UCSD-AML1 (cell line): ENCODE measurements around the gene CYB5R2.
"Not testable (repeated sequence)": the region's sequence is repeated elsewhere in the genome, so short reads cannot be mapped to it uniquely, and the experiment has no call there.

ENCODE experiments used
- DNase-seq: peaks from one replicate; lab custom pipeline; 2025; ENCODE audit not compliant: unreplicated experiment; lab: John Stamatoyannopoulos, UW

CYB5R2 gene

GRCh38 chr11:7670641-7671040, 2.7 kb downstream of the CYB5R2 start:
- no peak for DNase-seq

GRCh38 chr11:7668911-7669310, 4.4 kb downstream of the CYB5R2 start:
- no peak for DNase-seq

GRCh38 chr11:7668464-7668863, 4.8 kb downstream of the CYB5R2 start:
- no peak for DNase-seq

GRCh38 chr11:7667460-7667859, 5.8 kb downstream of the CYB5R2 start:
- no peak for DNase-seq

DNA sequence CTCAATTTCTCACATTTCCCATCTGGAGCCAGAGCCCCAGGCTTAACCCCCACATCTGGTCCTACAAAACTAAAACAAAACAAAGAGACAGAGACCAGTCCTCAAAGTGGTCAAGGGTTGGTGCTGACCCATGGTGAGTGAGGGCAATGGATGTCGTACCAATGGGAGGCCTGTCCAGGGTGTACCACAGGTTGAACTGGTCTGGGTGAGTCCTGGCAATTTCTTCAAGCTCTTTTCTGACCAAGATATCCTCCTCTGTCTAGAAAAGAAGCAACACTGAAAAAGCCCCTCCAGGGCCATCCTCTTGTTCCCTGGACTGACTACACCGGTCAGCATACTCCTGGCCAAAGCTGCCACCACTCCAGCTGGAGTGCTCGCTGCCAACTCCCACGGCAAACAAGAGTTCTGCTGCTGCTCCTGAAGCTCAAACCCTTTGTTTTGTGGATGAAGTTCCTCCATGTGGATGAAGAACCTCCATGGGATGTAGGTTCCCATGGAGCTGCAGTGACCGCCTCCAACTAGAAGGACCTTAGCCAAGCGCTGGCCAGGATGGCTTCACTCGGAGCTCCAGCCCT, 6.9 kb downstream of the CYB5R2 start:
- DNase-seq = no peak

- peak; percentile 70 for DNase-seq
Observed at GRCh38 chr11:7665473-7666291, 7.6 kb downstream of the CYB5R2 start.

- DNase-seq = no peak
Observed at GRCh38 chr11:7664867-7665266, 8.4 kb downstream of the CYB5R2 start.

DNA sequence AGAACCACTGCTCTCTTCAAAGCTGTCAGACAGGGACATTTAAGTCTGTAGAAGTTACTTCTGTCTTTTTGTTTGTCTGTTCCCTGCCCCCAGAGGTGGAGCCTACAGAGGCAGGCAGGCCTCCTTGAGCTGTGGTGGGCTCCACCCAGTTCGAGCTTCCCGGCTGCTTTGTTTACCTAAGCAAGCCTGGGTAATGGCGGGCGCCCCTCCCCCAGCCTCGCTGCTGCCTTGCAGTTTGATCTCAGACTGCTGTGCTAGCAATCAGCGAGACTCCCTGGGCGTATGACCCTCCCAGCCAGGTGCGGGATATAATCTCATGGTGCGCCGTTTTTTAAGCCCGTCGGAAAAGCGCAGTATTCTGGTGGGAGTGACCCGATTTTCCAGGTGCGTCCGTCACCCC, 9.8 kb downstream of the CYB5R2 start:
- DNase-seq = not testable (repeated sequence)

- peak; percentile 29 for DNase-seq
Observed at GRCh38 chr11:7657306-7658025, 15.8 kb downstream of the CYB5R2 start.

DNA sequence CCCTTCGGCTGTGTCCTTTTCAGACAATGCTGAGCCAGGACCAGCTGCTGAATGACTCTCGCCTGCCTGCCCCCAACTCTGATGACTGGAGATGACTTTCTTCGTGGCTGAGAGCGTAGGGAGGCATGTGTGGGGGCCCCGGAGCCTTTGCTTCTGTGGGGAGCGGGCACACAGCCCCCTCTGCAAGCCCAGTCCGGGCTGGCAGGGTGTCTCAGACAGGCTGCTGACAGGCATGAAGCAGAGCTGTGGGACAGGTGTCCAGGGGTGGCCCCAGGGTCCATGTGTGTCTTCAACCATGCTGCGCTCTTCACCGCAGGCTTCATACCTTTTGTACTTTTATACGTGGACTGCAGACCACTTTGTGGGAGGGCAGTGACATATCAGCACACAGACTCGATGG, 16.6 kb downstream of the CYB5R2 start:
- DNase-seq = no peak

DNA sequence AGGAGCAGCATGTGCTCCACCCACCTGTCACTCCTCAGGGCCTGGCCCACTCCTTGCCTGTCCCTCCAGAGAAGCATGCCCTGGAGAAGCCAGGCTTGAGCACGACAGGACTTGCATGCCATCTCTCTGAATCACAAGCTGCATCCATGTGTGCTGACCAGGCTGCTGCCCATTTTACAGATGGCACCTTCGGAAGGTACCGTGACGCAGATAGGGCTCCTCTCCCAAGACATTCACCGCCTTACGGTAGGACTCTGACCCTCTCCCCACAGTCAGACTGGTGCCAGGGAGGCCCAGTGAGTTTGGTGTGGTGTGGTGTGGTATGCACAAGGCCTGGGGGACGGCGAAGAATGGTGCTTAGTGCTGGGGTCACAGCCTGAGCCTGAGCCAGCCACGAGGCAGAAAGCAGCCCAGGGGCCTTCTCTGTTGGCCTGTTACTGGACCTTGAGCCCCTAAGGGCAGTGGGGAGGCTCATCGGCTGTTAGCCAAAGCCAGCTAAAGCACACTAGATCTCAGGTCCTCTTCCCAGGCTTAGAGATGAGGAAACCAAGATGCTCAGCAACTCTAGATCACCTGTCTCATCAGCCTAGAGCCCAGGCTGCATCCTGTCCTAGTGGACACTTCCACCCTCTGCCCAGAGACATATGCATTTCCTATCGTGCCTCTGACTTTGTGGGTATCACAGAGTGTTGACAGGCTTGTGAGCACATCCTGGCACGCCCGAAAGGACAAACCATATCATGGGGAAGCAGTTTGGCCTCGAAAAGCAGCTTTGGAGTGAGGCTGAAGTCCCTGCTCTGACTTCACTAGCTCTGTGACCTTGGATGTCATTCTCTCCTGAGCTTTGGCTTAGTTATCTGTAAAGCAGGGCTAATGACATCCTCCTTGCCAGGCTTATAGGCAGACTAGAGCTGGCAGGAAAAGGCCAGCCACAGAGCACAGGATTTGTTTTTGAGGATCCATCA, 17.8 kb downstream of the CYB5R2 start:
- DNase-seq = no peak

GRCh38 chr11:7654195-7654705, 19.1 kb downstream of the CYB5R2 start:
- no peak for DNase-seq

- no peak for DNase-seq
Observed at GRCh38 chr11:7651700-7652099, 21.6 kb downstream of the CYB5R2 start.

DNA sequence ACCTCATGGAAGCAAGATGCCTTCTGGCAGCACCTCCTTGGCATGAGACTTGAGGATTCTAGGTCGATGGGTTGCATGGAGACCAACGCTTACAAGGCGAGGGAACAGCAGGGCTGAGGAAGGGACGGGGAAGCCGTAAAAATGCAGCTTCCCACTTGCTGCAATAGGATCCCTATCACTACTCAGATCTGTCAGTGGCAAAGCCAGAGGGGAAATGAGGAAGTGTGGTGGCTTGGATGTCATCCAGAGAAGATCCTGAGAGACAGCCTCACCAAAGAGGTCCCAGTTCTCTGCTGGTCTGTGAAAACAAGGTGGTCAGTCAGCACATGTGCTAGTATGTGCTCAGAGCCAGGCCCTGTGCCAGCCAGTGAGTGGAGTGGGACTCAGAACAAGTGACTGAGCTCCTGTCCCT, 22.2 kb downstream of the CYB5R2 start:
- no peak for DNase-seq

GRCh38 chr11:7648264-7648663, 25.0 kb downstream of the CYB5R2 start:
- no peak for DNase-seq

DNA sequence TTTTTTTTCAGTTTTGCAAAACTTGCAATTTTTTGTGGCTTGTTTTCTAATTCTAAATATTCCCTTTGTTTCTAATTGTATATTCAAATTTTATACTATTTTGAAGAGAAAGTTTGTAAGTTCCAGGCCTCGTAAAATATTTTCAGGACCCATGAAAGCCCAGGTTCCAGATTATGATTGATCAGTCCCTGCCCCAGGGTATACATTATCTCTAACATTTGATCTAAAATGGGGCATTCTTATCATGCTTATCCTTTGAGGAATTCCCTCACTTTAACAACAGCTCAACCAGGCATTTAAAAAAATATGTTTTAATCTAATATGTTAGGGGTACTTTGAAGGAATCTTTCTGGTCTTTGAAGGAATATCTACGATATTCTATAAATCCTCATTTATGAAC, 26.4 kb downstream of the CYB5R2 start:
- no peak for DNase-seq

DNA sequence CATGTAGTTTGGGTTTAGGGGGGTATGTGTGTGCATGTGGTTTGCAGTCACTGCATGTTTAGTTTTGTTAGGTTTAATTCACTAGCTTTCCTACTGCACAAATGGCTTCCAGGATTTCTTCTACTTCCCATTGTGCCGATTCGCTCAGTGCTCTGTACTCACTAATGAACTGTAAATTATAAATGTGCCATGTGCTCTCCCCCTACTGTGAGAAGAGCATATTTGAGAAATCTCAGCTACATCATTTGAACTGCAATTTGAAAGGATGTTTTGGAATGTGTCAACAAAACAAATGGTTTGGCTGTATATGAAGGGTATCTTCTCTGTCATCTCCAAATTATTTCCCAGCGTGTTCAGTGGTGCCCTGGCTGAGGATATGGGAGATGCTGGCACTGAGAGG, 28.1 kb downstream of the CYB5R2 start:
- DNase-seq = no peak

GRCh38 chr11:7643314-7643713, 30.0 kb downstream of the CYB5R2 start:
- no peak for DNase-seq

- DNase-seq = no peak
Observed at GRCh38 chr11:7642747-7643146, 30.6 kb downstream of the CYB5R2 start.

- DNase-seq = no peak
Observed at GRCh38 chr11:7640816-7641215, 32.5 kb downstream of the CYB5R2 start.

DNA sequence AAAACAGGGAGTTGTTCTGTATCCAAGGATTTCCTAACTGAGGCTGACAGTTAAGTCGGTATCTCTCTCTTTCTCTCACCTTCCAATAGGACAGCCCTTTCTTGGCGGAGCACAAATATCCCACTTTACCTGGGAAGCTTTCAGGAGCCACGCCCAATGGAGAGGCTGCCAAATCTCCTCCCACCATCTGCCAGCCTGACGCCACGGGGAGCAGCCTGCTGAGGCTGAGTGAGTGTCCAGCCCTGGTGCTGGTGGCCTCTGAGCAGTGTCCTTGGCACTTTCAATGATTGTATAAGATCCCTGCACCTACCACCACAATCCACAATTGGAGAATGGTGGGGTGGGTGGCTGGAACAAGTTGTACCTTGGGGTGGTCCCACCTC, 33.7 kb downstream of the CYB5R2 start:
- no peak for DNase-seq
